ENCODE measurements around the gene NCCRP1.
A peak's percentile ranks its signal among the peaks of the same experiment; 100 is the strongest.

NCCRP1 gene

DNA sequence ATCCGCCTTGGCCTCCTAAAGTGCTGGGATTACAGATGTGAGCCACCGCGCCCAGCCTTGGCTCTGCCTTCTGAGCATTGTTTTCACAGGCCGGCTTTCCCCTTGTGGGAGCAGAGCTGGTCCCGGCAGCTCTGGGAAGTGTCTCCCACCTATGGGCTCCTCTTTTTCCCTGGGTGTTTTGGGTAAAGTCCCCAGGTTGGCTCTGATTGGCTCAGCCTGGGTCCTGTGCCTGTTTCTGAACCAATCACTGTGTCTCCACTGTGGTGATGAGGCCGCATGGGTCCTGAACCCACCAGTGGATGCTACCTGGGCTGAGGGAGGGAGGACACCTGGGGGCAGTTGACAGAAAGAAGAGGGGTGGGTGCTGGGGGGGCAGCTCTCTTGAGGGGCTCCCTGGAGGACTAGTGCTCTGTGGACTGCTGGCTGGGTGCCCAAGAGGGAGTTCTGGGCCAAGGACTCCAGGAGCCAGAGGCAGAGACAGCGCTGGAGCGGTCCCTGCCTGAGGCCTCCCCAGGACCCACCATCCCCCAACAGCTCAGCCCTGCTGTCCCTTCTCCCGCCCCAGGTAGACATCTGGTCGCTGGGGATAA lies 19.6 kb upstream of the NCCRP1 start:
- TF ChIP-seq, protein P1, sequence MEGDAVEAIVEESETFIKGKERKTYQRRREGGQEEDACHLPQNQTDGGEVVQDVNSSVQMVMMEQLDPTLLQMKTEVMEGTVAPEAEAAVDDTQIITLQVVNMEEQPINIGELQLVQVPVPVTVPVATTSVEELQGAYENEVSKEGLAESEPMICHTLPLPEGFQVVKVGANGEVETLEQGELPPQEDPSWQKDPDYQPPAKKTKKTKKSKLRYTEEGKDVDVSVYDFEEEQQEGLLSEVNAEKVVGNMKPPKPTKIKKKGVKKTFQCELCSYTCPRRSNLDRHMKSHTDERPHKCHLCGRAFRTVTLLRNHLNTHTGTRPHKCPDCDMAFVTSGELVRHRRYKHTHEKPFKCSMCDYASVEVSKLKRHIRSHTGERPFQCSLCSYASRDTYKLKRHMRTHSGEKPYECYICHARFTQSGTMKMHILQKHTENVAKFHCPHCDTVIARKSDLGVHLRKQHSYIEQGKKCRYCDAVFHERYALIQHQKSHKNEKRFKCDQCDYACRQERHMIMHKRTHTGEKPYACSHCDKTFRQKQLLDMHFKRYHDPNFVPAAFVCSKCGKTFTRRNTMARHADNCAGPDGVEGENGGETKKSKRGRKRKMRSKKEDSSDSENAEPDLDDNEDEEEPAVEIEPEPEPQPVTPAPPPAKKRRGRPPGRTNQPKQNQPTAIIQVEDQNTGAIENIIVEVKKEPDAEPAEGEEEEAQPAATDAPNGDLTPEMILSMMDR (IDR thresholded peaks at IDR 0.05) = no peak
- no peak for TF ChIP-seq ZFX (IDR thresholded peaks at IDR 0.05; ENCODE audit: borderline replicate concordance)

DNA sequence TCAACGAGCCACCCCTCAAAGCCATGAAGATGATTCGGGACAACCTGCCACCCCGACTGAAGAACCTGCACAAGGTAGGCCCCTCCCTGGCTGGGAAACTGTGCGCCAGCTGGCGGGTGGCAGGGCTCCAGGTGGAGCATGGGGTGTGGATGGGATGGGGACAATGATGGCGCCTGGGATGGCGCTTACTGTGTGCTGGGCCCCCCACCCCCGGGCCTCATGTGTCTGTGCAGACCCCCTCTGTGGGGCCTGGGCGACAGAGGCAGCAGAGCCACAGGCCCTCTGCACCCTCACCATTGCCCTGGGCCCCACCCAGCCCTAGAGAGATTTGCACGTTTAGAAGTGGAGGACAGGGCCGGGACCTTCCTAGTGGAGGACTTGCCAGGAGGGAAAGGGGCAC lies 19.0 kb upstream of the NCCRP1 start:
- H3K27ac ChIP-seq = no peak overlapping the region
- no peak for TF ChIP-seq ZFX (IDR thresholded peaks at IDR 0.05; ENCODE audit: borderline replicate concordance)
- TF ChIP-seq, protein P1 (IDR thresholded peaks at IDR 0.05) = no peak

More for the DNA sequence above, 19.6 kb upstream of the NCCRP1 start:
- H3K27ac ChIP-seq = no peak overlapping the region

DNA sequence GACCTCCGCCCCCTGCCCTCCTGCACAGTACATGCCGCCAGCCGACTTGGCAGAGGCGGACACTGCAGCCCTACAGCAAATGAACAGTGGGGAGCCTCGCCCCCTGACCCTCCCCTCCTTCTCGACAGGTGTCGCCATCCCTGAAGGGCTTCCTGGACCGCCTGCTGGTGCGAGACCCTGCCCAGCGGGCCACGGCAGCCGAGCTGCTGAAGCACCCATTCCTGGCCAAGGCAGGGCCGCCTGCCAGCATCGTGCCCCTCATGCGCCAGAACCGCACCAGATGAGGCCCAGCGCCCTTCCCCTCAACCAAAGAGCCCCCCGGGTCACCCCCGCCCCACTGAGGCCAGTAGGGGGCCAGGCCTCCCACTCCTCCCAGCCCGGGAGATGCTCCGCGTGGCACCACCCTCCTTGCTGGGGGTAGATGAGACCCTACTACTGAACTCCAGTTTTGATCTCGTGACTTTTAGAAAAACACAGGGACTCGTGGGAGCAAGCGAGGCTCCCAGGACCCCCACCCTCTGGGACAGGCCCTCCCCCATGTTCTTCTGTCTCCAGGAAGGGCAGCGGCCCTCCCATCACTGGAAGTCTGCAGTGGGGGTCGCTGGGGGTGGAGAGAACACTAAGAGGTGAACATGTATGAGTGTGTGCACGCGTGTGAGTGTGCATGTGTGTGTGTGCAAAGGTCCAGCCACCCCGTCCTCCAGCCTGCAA lies 18.3 kb upstream of the NCCRP1 start:
- no peak for TF ChIP-seq ZFX (IDR thresholded peaks at IDR 0.05; ENCODE audit: borderline replicate concordance)
- TF ChIP-seq, protein P1 (IDR thresholded peaks at IDR 0.05) = no peak
- H3K27ac ChIP-seq = no peak overlapping the region

DNA sequence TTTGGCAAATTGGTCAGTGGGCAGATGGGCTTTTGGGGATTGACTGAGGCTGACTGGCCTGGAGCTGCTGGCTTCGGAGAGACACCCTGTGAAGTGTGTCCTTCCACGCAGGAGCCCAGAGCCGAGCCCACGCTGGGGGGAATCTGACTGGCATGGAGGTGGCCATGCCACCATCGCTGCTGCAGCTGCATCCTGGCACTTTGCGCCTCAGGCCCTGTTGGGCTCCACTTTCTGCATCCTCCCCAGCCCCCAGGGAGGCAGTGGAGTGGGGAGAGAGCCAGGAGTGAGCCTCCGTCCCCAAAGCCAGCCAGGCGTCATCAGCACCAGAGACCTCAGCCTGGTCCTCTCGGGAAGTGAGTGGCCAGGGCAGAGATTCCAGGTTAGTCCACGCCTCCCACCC lies 17.0 kb upstream of the NCCRP1 start:
- TF ChIP-seq, protein P1 (IDR thresholded peaks at IDR 0.05) = no peak
- no peak for TF ChIP-seq ZFX (IDR thresholded peaks at IDR 0.05; ENCODE audit: borderline replicate concordance)
- H3K27ac ChIP-seq = peak overlapping the region; percentile 23; the same call in 1 of the 2 replicates

DNA sequence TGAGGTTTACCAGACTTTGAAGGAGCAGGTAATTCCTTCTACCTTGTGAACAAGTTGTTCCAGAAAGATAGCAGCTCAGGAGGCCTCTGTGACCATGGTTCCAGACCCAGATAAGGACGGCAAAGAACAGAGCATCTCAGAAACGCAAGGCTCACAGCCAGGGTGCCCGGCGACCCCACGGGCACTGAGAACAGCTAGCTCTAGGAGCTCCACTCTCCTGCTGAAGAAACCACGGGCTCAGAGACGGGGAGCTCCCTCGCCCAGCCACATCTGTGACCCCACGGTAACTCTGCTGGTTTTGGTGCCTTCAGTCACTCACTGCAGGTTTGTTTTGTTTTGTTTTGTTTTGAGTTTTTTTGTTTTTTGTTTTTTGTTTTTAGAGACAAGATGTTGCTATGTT lies 16.0 kb upstream of the NCCRP1 start:
- TF ChIP-seq, protein P1 (IDR thresholded peaks at IDR 0.05) = no peak
- TF ChIP-seq ZFX (IDR thresholded peaks at IDR 0.05; ENCODE audit: borderline replicate concordance) = no peak
- peak overlapping the region; percentile 23; the same call in 1 of the 2 replicates for H3K27ac ChIP-seq

DNA sequence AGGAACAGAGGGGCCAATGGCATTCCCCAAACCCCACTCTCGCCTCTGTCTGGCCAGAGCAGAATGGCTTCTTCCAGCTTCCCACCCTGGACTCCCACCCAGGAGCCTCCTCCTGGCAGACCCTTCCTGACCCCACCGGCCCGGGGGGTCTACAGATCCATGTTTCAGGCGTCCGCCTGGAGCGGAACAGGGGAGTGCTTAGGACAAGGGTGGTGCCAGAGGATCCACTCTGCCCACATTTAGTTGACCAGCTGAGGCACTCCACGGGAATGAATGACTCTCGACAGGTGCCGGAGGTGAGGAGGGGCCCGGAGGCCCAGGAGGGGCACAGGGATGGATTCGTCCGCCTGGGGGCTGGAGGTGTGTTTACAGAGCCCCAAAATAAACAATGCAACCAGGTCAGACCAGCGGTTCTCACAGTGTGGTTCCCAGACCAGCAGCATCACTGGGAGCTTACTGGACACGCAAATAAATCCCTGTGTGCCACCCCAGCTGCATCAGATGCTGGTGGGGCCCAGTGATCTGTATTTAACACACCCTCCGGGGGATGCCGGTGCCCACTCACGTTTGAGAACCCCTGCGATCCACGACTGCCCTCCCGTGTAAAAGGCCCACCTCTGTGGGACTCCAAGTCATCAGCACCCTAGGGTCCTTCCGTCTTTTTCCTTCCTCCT lies 15.1 kb upstream of the NCCRP1 start:
- TF ChIP-seq ZFX (IDR thresholded peaks at IDR 0.05; ENCODE audit: borderline replicate concordance) = no peak
- TF ChIP-seq, protein P1 (IDR thresholded peaks at IDR 0.05) = no peak
- H3K27ac ChIP-seq = peak overlapping the region; percentile 23; the same call in 1 of the 2 replicates

DNA sequence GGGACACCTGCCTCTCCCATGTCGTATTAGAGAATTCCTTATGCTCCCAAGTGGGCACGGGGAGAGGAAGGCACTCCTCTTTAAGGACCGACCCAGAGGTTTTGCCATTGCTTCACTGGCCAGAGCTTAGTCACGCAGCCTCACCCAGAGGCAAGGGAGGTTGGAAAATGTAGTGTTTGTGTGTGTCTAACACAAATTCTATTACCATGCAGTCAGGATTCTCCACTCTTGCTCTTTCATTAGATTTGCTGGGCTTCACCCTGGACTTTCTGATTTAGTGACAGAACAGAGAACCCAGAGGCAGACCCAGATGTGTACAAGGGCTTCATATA lies 14.6 kb upstream of the NCCRP1 start:
- TF ChIP-seq, protein P1 (IDR thresholded peaks at IDR 0.05) = no peak
- no peak for TF ChIP-seq ZFX (IDR thresholded peaks at IDR 0.05; ENCODE audit: borderline replicate concordance)
- peak overlapping the region; percentile 12; the same call in 1 of the 2 replicates for H3K27ac ChIP-seq

All from 22Rv1 (cell line).